Naive B cell (primary cell): ENCODE data around the gene CRYBA4. TPM values are rescaled to one million over a fixed set of nuclear protein-coding genes. Genes with fewer than 3 reads are reported as not detected.

ENCODE experiments used
- ATAC-seq, 2 donors: fragments of 150-1000 bp; cut with Tn5 transposase; 2 replicates each; pipeline ENCODE4 v1.10.0; 2021; ENCODE audit warnings: low read depth in 2 of 2, mild to moderate bottlenecking in 2 of 2, moderate library complexity in 2 of 2
- DNase-seq: peaks from one replicate; pipeline ENCODE4 v3.0.0; 2022
- H3K27ac Mint-ChIP-seq, 6 donors: one replicate each; pipeline ENCODE4 v1.8.0; 2020 to 2022; ENCODE audit warnings: mild to moderate bottlenecking in 6 of 6, mixed read lengths in 6 of 6, moderate library complexity in 5 of 6, inconsistent platforms in 2 of 6
- H3K27me3 Mint-ChIP-seq, 3 donors: one replicate each; pipeline ENCODE4 v1.8.0; 2021 to 2022; ENCODE audit warnings: mixed read lengths in 3 of 3, mild to moderate bottlenecking in 1 of 3
- H3K36me3 Mint-ChIP-seq, 2 donors: one replicate each; pipeline ENCODE4 v1.8.0; 2020 to 2022; ENCODE audit warnings: mixed read lengths in 2 of 2, inconsistent platforms in 1 of 2, mild to moderate bottlenecking in 1 of 2
- H3K4me1 Mint-ChIP-seq, 3 donors: one replicate each; pipeline ENCODE4 v1.8.0; 2020 to 2022; ENCODE audit warnings: mixed read lengths in 3 of 3, inconsistent platforms in 1 of 3, mild to moderate bottlenecking in 1 of 3, moderate library complexity in 1 of 3
- H3K4me3 Mint-ChIP-seq, 8 donors: one replicate each; pipeline ENCODE4 v1.8.0; 2020 to 2022; ENCODE audit warnings: mild to moderate bottlenecking in 8 of 8, mixed read lengths in 8 of 8, moderate library complexity in 8 of 8, inconsistent platforms in 2 of 8
- H3K9me3 Mint-ChIP-seq, 7 donors: one replicate each; pipeline ENCODE4 v1.8.0; 2020 to 2022; ENCODE audit warnings: mixed read lengths in 7 of 7, mild to moderate bottlenecking in 5 of 7, inconsistent platforms in 2 of 7, moderate library complexity in 1 of 7
- polyA plus RNA-seq, 6 donors: library from polyadenylated mRNA; unstranded; fragments of 300-500 nt; fragmentation: Illumina TruSeq; gene quantifications; one replicate each; pipeline ENCODE4 v1.2.3, GENCODE V29; 2021; ENCODE audit warnings: low read depth in 6 of 6

CRYBA4 gene
- not detected for polyA plus RNA-seq

GRCh38 chr22:26621663-26622062 lies at the start of gene CRYBA4:
CRYBA4 (plus strand) TSS chr22:26621963; CDS start chr22:26622597, 634 bp downstream.
- Mint-ChIP-seq H3K27me3 (peaks cover 0 to 13% (median 0%) of the 10 kb centered on the region in 3 donors), H3K36me3 (no peaks in the 10 kb centered on the region), H3K9me3 (peaks cover 0 to 5% (median 0%) of the 10 kb centered on the region in 7 donors), H3K27ac (peak within 1 kb of the TSS in 2 of 6 donors; percentile 53 to 85), H3K4me3 (peak within 1 kb of the TSS in 1 of 8 donors; percentile 64), H3K4me1 (peaks cover 6 to 13% (median 13%) of the 10 kb centered on the region in 3 donors)
- DNase-seq (no peak), ATAC-seq (no peak)

- Mint-ChIP-seq H3K4me3 (peak overlapping the region in 6 of 8 donors; percentile 45 to 68 (median 61)), H3K27ac (peak overlapping the region; percentile 85 to 96 (median 92)), H3K36me3 (peaks cover 0 to 4% of the 10 kb centered on the region in 2 donors), H3K9me3 (no peaks in the 10 kb centered on the region), H3K4me1 (peaks cover 49 to 77% (median 60%) of the 10 kb centered on the region in 3 donors), H3K27me3 (no peaks in the 10 kb centered on the region)
- ATAC-seq (peak; percentile 70 to 79), DNase-seq (no peak)
Observed at GRCh38 chr22:26573026-26573662, 48.6 kb upstream of the CRYBA4 start.

- peak overlapping the region in 5 of 6 donors; percentile 44 to 94 (median 86) for H3K27ac Mint-ChIP-seq
- H3K27me3 Mint-ChIP-seq, result no peaks in the 10 kb centered on the region
- H3K4me1 Mint-ChIP-seq, result peaks cover 53 to 80% (median 65%) of the 10 kb centered on the region in 3 donors
- no peaks in the 10 kb centered on the region for H3K9me3 Mint-ChIP-seq
- no peak for DNase-seq
- ATAC-seq, result no peak
- H3K36me3 Mint-ChIP-seq, result peaks cover 0 to 4% of the 10 kb centered on the region in 2 donors
- H3K4me3 Mint-ChIP-seq, result peak overlapping the region in 3 of 8 donors; percentile 47 to 68 (median 61)
Observed at GRCh38 chr22:26574001-26574723, 47.6 kb upstream of the CRYBA4 start.

GRCh38 chr22:26576026-26576680 lies 45.6 kb upstream of the CRYBA4 start:
- no peak for ATAC-seq
- Mint-ChIP-seq H3K27me3 (no peaks in the 10 kb centered on the region), H3K36me3 (peaks cover 0 to 4% of the 10 kb centered on the region in 2 donors), H3K4me3 (peak overlapping the region in 1 of 8 donors; percentile 6), H3K9me3 (no peaks in the 10 kb centered on the region), H3K27ac (peak overlapping the region in 2 of 6 donors; percentile 28 to 54), H3K4me1 (peaks cover 61 to 86% (median 65%) of the 10 kb centered on the region in 3 donors)
- no peak for DNase-seq

- Mint-ChIP-seq H3K36me3 (peaks cover 0 to 4% of the 10 kb centered on the region in 2 donors), H3K4me3 (no peak overlapping the region)
Observed at GRCh38 chr22:26577081-26577480, 44.7 kb upstream of the CRYBA4 start.

DNA sequence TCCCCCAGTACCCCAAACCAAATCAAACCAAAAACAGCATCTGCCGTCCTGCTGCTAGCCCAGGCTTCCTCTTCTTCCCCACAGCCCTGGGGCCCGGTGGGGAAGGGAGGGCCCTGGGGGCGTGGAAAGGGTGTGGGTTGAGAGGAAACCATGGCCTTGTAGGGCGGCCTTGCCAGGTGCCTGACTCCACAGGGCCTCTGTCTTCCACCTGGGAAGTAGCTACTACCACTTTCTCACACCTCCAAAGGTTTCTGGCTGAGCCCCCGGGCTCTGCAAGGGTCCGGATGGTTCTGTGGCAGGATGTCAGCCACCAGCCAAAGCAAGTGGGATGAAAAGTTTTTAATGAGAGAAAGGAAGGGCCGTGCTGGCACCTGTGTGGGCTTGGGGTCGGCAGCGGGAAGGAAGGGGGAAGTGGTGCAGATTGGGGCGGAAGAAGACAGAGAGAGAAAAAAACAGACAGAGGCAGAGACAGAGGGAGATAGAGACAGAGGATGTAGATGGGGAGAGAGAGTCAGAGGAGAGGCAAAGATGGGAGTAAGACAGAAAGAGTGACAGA lies 42.4 kb upstream of the CRYBA4 start:
- peak overlapping the region; percentile 76 to 99 (median 96) for H3K27ac Mint-ChIP-seq
- ATAC-seq, result peak; percentile 93
- H3K27me3 Mint-ChIP-seq, result no peaks in the 10 kb centered on the region
- DNase-seq, result peak; percentile 60
- peak overlapping the region; percentile 57 to 95 (median 89) for H3K4me3 Mint-ChIP-seq
- no peaks in the 10 kb centered on the region for H3K9me3 Mint-ChIP-seq
- H3K36me3 Mint-ChIP-seq, result peaks cover 0 to 4% of the 10 kb centered on the region in 2 donors
- peaks cover 40 to 65% (median 43%) of the 10 kb centered on the region in 3 donors for H3K4me1 Mint-ChIP-seq

More at GRCh38 chr22:26577081-26577480, 44.7 kb upstream of the CRYBA4 start:
- ATAC-seq (no peak), DNase-seq (no peak)
- Mint-ChIP-seq H3K9me3 (no peaks in the 10 kb centered on the region), H3K27ac (peak overlapping the region in 2 of 6 donors; percentile 49 to 59), H3K4me1 (peaks cover 53 to 84% (median 62%) of the 10 kb centered on the region in 3 donors), H3K27me3 (no peaks in the 10 kb centered on the region)

GRCh38 chr22:26580240-26580962 lies 41.4 kb upstream of the CRYBA4 start:
- peak overlapping the region; percentile 18 to 95 (median 82) for H3K4me3 Mint-ChIP-seq
- H3K36me3 Mint-ChIP-seq, result peaks cover 0 to under 1% of the 10 kb centered on the region in 2 donors
- no peaks in the 10 kb centered on the region for H3K9me3 Mint-ChIP-seq
- DNase-seq (no peak), ATAC-seq (no peak)
- H3K27me3 Mint-ChIP-seq, result no peaks in the 10 kb centered on the region
- H3K27ac Mint-ChIP-seq, result peak overlapping the region; percentile 76 to 99 (median 89)
- H3K4me1 Mint-ChIP-seq, result peaks cover 33 to 63% (median 47%) of the 10 kb centered on the region in 3 donors

GRCh38 chr22:26581026-26581425 lies 40.7 kb upstream of the CRYBA4 start:
- Mint-ChIP-seq H3K36me3 (no peaks in the 10 kb centered on the region), H3K4me3 (peak overlapping the region in 4 of 8 donors; percentile 56 to 82 (median 74)), H3K27me3 (no peaks in the 10 kb centered on the region), H3K9me3 (no peaks in the 10 kb centered on the region), H3K4me1 (peaks cover 32 to 65% (median 47%) of the 10 kb centered on the region in 3 donors), H3K27ac (peak overlapping the region in 4 of 6 donors; percentile 84 to 97 (median 88))
- ATAC-seq (no peak), DNase-seq (no peak)

- no peak for ATAC-seq
- H3K27ac Mint-ChIP-seq, result peak overlapping the region in 2 of 6 donors; percentile 74 to 97
- peak overlapping the region in 2 of 8 donors; percentile 66 to 72 for H3K4me3 Mint-ChIP-seq
- DNase-seq, result no peak
- H3K36me3 Mint-ChIP-seq, result no peaks in the 10 kb centered on the region
- peaks cover 31 to 65% (median 46%) of the 10 kb centered on the region in 3 donors for H3K4me1 Mint-ChIP-seq
- H3K27me3 Mint-ChIP-seq, result no peaks in the 10 kb centered on the region
- no peaks in the 10 kb centered on the region for H3K9me3 Mint-ChIP-seq
Observed at GRCh38 chr22:26581633-26582168, 40.1 kb upstream of the CRYBA4 start.

- Mint-ChIP-seq H3K27me3 (no peaks in the 10 kb centered on the region), H3K4me3 (peak overlapping the region in 1 of 8 donors; percentile 45), H3K36me3 (no peaks in the 10 kb centered on the region), H3K9me3 (peaks cover 0 to 4% (median 0%) of the 10 kb centered on the region in 7 donors), H3K4me1 (peaks cover 46 to 63% (median 54%) of the 10 kb centered on the region in 3 donors), H3K27ac (peak overlapping the region in 2 of 6 donors; percentile 56 to 83)
- DNase-seq, result no peak
- no peak for ATAC-seq
Observed at GRCh38 chr22:26584010-26584409, 37.8 kb upstream of the CRYBA4 start.

DNA sequence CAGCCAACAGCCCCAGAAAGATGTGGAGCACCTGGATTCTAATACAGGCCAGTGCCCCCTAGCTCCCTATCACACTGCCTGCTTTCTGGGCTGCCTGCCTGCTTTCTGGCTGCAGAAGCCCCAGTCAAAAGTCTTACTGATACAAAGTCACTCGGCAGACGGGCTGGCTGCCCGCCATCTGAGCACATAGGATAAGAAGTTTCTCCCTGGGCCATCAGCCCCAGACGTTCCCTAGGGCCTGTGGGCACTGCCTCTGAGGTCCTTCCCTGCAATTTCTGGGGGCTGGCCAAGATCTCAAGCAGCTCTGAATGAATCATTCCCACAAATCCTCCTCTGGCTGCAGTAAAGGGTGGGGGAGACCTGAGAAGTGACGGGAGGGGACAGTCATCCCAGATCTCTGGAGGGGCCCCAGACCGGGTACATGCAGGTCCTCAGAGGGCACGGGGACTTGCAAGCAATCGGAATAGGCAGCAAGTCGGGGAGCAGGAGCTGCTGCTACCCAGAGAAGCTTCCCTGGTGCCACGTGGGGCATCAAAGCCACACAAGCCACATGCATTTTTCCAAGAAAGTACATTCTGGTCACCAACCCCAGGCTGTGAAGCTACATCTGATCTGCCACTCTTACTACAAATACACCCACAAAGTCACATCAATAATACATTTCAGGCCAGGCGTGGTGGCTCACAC lies 36.5 kb upstream of the CRYBA4 start:
- Mint-ChIP-seq H3K27ac (peak overlapping the region in 3 of 6 donors; percentile 3 to 89 (median 65)), H3K4me1 (peaks cover 35 to 55% (median 42%) of the 10 kb centered on the region in 3 donors), H3K27me3 (no peaks in the 10 kb centered on the region), H3K9me3 (peaks cover 0 to 4% (median 0%) of the 10 kb centered on the region in 7 donors), H3K4me3 (peak overlapping the region in 1 of 8 donors; percentile 45), H3K36me3 (no peaks in the 10 kb centered on the region)
- DNase-seq, result no peak
- ATAC-seq, result no peak
